HG03135 (cell line): ENCODE results near the gene NAXD.
A peak's percentile ranks its signal among the peaks of the same experiment; 100 is the strongest.
"Not testable (repeated sequence)": the region's sequence is repeated elsewhere in the genome, so short reads cannot be mapped to it uniquely, and the experiment has no call there.

ENCODE experiments used
- ATAC-seq: cut with Tn5 transposase; IDR thresholded peaks from one replicate; pipeline ENCODE4 v1.9.1; 2021; ENCODE audit warnings: mild to moderate bottlenecking, moderate library complexity; ENCODE audit not compliant: unreplicated experiment

NAXD gene

DNA sequence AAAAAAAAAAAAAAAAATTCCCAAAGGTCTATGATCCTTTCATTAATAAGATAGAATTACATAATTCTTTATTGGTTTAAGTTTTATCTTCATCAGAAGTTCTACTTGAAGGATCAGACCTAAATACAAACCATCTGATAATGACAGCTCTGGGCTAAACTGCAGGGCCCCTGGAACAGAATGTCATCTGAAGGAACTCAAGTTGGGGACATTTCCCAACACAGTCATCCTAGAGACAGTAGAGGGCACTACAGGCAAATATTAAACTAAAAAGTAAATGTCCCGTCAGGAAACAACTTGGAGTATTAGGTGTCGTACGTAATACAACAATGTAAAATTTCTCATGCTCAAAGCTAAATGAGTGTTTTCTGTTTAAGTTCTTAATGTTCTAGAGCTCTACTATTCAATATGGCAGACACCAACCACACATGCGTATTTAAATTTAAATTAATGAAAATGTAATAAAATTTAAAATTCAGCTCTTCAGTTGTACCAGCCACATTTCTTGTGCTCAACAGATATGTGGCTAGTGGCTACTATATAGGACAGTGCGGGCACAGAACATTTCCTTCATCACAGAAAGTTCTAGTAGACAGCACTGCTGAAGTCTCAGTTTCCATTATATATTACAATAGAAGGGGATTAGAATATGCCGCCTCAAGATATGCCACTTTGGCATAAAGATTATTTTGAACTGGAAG is 21.8 kb upstream of the NAXD start:
- ATAC-seq, result peak; percentile 71

DNA sequence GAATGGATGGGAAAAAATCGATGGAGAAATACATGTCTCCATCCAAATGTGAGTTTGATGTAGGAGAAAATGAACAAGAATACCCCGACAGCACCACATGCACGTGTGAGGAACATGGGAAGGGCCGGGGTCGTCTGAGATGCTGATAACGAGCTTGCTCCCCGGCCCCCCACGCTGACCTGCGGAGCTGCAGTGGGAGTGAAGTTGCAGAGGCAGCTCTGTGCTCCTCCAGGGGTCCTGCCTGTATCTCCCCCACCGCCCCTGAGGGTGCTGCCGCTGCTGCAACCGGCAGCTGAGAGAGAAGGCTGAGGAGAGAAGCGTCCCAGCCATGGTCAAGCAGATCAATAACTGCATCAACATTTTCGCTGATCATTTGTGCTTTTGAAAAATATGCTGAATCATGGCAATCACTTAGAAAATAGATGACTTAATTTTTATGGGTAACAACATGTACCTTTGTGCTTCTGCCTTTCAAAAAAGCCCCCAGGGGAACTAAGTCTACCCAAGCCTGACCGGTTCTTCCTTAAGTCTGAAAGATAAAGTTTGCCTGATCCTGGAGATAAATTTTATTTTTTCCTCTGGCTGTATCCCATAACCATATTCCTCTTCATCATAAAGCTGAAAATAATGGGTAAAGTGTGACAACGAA is 18.2 kb upstream of the NAXD start:
- no peak for ATAC-seq

DNA sequence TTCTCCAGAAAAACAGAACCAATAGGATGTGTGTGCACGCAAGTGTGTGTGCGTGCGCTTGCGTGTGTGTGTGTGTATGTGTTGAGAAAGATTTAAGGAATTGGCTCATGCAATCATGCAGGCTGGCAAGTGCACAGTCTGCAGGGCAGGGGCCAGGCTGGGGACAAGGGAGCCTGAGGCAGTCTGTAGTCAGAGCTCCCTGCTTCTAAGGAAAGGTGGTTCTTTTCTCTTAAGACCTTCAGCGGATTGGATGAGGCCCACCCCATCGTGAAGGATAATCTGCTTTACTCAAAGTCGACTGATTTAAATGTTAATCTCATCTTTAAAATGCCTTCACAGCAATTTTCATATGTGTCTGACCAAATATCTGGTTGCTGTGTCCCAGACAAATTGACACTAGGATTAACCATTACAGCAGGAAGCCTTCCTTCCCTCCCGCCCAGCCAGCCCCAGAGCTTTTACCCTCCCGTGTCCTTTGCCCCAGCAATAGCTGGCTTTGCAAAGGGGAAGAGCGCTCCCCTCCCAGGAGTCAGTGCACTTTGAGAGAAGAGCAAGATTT is 15.0 kb upstream of the NAXD start:
- no peak for ATAC-seq

DNA sequence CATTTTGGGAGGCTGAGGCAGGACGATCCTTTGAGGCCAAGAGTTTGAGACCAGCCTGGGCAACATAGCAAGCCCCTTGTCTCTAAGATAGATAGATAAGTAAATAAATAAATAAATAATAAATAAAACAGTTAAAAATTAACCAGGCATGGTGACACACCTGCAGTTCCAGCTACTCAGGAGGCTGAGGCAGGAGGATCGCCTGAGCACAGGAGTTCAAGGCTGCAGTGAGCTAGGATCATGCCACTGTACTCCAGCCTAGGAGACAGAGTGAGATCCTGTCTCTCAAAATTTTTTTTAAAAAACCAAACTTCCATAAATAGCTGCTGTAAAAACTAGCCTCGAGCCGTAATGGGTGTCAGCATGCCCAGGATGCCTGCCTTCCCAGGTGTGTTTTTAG is 14.4 kb upstream of the NAXD start:
- no peak for ATAC-seq

DNA sequence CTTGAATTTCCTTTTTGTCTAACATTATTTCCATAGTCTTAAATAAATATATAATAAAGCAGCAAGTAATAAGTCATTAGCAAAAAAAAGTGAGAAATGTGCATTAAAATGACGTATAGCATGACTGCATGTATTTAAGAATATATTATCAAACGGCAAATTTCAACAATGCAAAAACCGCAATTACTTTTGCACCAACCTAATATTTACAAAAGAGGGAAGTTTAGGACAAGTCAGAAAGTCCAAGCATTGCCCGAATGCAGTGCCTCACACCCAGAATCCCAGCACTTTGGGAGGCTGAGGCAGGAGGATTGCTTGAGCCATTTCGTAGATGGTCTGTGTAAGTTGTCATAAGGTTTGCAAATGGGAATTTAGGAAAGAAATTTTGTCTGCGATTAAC is 10.2 kb upstream of the NAXD start:
- ATAC-seq, result no peak

DNA sequence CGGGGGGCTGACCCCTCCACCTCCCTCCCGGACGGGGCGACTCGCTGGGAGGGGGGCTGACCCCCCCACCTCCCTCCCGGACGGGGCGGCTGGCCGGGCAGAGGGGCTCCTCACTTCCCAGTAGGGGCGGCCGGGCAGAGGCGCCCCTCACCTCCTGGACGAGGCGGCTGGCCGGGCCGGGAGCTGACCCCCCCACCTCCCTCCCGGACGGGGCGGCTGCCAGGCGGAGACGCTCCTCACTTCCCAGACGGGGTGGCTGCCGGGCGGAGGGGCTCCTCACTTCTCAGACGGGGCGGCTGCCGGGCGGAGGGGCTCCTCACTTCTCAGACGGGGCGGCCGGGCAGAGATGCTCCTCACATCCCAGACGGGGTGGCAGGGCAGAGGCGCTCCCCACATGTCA is 9.1 kb upstream of the NAXD start:
- not testable (repeated sequence) for ATAC-seq

DNA sequence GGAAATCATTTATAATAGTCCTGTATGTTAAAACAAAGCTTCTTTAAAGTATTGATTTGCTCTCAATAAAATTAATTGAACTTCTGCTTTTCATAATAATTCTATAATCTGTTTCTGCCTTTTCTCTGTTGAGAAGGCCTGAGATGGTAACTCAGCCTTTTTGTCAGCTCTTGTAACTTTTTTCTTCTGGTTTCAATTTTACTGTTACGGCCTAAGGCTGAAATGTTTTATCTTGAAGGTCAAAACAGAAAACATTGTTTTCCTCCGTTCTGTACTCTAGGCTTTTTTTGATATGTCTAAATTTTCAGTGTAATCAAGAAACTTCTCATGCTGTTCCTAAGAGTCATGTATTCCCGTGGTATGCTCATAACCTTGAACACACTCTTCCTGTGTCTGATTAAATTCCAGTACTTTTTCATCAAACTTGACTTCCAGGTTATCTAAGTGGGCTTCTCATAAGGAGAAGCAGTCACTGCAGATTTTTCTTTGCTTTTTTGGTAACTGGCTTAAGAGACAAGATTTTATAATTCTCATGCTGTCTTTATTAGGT is 7.6 kb upstream of the NAXD start:
- no peak for ATAC-seq

DNA sequence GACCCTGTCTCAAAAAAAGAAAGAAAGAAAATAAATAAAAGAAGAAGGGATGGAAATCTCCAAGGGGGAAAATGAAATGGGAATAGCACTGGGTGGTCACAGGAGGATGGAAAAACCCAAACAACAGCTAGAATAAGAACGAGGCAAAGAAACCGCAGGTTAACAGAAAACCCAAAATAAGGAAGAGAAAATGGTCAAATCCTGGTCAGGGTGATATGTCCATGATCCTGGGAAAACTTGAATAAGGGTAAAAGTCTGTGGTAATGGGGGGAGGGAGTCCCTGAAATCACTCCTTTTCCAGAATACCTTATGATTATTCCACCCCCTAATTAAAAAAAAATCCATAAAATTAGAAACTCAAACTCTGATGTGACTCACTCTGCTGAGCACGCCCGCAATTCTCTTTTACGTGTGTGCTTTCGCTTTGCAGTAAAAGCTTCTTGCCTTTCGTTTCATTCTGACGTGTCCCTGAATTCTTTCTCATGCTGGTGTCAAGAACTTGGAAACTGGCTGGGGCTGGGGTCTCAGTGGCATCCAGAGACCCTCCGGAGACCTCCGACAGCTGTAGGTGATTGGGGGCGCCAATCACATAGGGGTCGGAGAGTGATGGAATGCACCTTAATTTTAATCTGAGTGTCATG is 4.3 kb upstream of the NAXD start:
- ATAC-seq, result peak; percentile 35

DNA sequence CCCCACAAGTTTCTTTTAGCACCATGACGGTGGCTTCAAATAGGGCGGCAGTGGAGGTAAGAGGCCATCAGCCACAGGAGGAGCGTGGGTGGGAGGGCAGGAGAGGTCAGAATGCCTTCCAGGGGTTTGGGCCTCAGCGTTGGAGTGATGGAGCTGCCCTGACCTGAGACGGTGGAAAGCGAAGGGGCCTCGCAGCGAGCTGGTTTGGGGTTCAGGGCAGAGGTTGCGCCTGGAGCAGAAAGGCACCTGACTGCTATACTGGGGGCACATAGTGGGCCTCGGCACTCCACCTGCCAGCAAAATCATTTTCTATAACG is 382 bp upstream of the NAXD start:
- ATAC-seq, result no peak

DNA sequence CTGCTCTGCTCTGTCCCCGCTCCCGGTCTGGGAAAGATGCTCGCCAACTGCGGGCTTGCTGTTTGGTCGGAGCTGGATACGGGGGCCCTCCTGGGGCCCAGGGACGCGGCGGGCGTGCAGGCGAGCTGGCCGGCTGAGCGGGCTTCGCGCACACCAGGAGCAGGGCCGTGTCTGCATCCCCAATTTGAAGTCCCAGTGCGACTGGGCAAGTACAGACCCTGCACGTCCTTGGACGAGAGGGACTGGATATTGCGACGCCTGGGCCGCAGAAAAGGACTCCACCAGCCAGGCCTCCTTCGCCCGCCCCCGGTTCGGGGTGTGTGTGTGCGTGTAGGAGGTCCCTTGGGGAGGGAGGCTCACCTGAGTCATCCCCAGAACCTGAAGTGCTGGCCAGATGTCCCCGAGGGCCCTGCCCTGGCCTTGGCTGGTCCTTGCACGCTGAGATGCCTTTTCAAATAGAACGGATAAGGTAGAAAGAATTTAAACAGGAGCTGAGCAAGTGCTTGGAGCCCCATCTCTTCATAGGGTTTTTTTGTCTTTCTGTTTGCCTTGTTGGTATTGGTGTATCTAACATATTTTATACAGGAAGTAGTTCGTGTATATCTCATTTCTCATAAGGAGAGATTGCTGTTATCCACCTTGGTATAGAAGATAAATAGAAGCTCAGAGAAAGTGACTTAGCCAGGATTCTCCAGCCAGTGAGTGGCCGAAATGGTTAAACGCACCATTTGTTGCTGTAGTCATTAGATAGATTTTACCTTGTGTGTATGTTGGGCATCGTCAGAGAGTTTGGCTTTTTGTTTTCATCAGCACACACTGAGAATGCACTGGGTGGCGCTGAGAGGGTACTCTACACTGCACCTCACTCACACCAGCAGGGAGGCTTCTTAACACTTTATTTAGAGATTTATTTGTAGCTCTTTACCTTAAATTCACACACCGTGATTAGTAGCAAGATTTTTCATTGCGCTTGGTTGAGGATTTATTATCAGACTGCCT is 1.1 kb downstream of the NAXD start:
- ATAC-seq, result peak; percentile 42

DNA sequence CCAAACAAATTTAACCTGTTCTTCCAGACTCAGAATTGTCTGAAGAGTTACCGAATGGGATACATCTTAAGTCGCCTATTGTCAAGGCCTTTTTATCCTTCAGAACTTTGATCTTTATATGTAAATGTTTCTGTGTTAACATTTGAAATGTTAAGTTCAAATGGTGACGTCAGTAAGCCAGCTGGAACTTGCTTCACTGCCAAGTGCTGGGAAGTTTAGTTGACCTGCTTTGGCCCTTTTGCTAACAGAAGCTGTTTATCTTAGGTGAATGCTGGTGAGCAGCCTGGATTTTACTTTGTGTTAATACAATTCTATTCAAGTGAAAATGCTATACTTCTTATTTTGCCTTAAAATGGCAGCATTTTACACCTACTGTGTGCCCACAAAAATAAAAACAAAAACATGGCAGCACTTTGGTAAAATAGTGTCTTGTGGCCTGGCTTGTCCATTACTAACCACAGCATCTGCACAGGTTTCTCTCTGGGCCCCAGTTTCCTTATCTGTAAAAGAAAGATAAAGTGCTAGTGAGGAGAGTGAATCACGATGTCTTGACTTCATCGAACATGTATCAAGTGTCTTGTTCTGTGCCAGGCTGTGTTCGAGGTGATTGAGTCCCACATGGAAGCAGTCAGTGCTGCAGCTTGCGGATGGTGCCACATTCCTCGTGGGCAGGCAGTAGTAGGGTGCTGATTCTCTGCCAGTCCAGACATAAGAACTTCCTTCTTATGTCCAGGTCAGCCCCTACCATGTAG is 2.2 kb downstream of the NAXD start:
- ATAC-seq, result no peak

DNA sequence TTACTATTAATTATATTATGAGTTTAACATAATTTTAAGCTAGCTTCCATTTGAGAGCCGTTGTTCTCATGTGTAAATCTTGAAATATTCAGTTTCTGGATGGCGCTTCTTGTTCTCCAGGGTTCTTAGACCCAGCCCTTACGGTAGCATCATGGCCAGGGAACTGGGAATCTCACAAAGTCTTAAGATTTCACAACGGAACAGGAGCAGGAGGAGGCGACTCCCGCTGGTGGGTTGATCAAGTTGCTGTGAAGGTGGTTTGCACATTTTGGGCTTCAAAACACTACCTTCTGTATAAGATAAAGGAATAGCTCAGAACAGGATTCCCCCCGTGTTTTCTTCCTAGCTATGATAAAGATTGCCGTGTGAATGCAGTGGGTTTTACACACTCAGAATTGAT is 2.8 kb downstream of the NAXD start:
- no peak for ATAC-seq

DNA sequence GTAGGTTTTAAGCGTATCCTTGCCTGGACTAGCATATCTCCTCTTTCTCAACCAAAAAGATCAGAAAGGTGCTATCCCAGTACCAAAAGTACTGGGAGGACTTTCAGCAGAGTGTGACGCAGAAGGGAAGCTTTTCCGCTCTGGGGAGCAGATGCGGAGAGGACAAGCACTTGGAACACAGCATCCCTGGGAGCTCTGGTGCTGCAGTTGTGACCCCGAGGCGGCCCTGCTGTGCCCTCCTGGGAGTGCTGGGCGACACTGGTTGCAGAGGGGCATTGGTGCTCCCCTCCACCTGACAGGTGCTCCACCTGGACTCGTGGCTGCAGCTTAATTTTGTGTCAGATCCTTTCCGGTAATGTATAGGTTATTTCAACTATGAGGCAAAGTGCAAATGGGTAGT is 3.4 kb downstream of the NAXD start:
- no peak for ATAC-seq

DNA sequence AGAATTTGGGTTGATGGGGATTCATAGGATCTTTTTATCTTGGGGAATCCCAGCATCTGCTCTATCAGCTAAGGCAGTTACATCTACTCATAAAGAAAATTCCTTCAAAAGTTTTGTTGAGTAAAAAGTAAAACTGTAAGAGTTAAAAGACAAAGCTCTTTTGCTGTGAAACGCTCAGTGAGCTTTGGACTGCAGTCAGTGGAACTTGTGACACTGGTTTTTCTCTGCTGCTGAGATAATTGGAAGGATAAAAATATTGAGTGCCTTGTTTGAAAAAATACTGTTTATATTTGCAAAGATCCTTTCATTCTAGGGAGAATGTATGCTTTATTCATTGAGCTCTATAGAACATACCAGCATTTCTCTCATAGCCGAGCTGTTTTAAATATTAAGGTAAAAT is 5.3 kb downstream of the NAXD start:
- no peak for ATAC-seq

DNA sequence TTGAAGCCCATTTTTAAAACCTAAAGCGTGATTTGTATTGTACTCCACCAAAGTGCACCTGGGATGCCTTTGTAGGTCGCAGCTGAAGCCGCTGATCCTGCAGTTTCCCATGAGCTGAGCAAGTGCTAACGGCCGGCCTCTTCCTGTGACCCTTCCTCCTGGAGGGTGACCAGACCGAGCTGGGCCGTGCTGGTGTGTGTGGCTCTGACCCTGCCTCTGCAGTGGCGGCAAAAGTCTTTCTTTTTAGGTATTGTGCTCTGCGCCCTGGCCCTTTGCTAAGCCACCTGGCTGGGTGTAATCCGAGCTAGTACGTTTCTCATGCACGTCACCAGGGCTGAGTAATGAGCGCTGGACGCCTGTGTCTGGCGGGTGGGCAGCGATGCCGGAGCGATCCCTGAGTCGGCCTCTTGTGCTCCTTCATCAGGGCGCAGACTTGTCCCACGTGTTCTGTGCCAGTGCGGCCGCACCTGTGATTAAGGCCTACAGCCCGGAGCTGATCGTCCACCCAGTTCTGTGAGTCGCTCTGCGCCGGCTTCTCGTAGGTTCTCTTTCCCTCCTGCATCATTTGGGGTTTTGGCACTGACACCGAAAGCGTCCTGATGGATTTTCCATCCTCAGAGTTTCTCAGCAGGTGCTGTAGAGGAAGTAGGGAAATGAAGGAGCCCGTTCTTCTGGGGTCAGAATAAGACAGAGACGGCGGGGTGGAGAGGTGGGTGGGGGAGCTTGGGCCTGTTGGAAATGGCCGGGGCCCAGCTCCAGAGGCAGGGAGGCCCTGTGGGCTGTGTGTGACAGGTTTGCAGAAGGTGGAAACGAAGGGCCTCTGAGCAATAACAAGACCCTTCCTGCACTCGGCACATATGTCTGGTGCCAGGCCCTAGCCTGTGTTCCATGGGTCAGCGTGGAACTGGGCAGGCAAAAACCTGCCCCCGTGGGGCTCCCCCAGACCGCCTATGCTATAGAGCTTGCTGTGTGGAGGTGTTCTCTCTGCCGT is 9.7 kb downstream of the NAXD start:
- ATAC-seq, result no peak

DNA sequence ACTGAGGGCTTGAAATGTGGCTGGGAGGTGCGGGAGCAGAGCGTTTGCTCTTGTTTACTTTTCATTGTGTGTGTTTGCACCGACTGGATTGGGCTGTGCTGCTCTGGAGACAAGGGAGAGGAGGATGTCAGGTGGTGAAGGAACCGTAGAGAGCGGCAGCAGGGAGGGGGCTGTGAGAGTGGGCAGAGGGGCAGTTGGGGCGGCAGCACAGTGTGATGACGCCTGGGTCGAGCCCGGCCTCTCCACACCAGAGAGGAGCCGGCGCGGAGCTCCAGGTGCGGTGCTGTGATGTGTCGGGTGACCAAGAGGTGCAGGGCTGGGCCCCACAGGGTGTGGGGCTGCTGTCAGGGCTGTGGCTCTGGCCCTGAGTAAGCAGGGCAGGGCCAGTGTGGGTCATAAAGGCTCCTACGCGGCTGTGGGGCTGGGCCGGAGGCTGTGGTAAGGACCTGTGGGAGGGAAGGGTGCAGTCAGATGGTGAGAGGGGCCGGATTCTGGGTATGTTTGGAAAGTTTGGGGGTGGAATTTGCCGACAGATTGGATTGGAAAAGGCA is 10.5 kb downstream of the NAXD start:
- ATAC-seq, result no peak

DNA sequence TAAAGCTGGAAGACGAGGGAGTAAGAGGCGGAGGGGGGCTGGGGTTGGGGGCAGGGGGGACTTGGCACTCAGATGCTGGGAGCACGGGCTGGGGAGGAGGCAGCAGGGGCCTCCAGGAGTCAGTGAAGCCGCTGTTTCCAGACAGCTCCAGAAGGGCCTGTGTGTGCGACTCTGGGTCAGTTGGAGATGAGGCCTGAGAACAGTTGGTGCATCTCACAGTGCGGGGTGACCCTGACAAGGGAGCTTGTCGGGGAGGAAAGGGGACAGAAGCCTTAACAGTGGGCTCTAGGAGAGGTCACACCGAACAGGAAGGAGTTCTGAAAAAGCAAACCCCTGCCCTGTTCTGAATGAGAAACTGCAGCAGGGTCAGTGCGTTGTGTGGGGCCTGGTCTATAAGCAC is 11.2 kb downstream of the NAXD start:
- ATAC-seq, result no peak

DNA sequence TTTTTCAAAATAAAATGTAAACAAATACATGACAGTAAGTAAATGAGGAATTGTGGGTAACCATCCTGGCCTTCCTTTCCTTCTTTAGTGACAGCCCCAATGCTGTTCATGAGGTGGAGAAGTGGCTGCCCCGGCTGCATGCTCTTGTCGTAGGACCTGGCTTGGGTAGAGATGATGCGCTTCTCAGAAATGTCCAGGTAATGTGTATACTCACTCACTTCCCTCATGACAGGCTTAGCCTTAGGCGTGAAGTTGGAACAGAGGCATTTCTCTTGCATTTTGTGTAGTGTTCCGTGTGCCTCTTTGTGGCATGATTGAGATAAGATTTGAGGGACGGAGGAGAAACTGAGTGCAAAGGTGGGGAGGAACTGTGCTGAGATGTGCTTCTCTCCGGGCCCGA is 12.0 kb downstream of the NAXD start:
- no peak for ATAC-seq
